Muscle layer of duodenum (tissue), 2 donors: Measurements from ENCODE around the gene ADAMTS18.

Experiments
- H3K27ac ChIP-seq: one replicate; pipeline ENCODE4 v1.7.0; 2013; ENCODE audit warnings: mild to moderate bottlenecking, low read length
- H3K27me3 ChIP-seq: one replicate; pipeline ENCODE4 v1.7.0; 2013; ENCODE audit warnings: low read depth, mild to moderate bottlenecking, control low read depth, low read length
- H3K36me3 ChIP-seq, 2 donors: one replicate each; pipeline ENCODE4 v1.7.0; 2013; ENCODE audit warnings: low read length in 2 of 2, control low read depth in 1 of 2, mild to moderate bottlenecking in 1 of 2; ENCODE audit not compliant: insufficient read depth in 2 of 2, control insufficient read depth in 1 of 2
- H3K4me1 ChIP-seq, 2 donors: one replicate each; pipeline ENCODE4 v1.7.0; 2013; ENCODE audit warnings: low read length in 2 of 2, mild to moderate bottlenecking in 2 of 2, control low read depth in 1 of 2, moderate library complexity in 1 of 2; ENCODE audit not compliant: insufficient read depth in 2 of 2, control insufficient read depth in 1 of 2
- H3K4me3 ChIP-seq, 2 donors: one replicate each; pipeline ENCODE4 v1.7.0; 2013; ENCODE audit warnings: low read length in 2 of 2, low read depth in 1 of 2, mild to moderate bottlenecking in 1 of 2
- H3K9me3 ChIP-seq, 2 donors: one replicate each; pipeline ENCODE4 v1.7.0; 2013; ENCODE audit warnings: low read length in 2 of 2, control low read depth in 1 of 2, mild to moderate bottlenecking in 1 of 2; ENCODE audit not compliant: control insufficient read depth in 1 of 2
- donor health status: healthy.

The ADAMTS18 gene

DNA sequence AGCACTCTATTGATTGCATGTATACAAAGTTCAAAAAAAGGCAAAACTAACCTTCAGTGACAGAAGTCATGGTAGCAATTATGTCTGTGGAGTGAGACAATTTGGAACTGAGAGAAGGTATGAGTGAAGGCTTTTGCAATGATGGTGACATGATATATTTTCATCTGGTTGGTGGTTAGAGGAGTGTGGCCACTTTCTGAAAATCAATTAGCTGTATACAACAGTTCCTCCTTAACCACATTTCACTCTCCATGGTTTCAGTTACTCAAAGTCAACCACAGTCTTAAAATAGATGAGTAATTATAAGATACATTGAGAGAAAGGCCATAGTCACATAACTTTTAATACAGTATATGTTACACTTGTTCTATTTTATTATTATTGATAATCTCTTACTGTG lies 26.2 kb downstream of the ADAMTS18 start:
- H3K27me3 ChIP-seq, result no peaks in the 10 kb centered on the region
- no peaks in the 10 kb centered on the region for H3K9me3 ChIP-seq
- no peaks in the 10 kb centered on the region for H3K36me3 ChIP-seq
- no peak overlapping the region for H3K4me3 ChIP-seq
- no peaks in the 10 kb centered on the region for H3K4me1 ChIP-seq
- no peak overlapping the region for H3K27ac ChIP-seq

- H3K27me3 ChIP-seq, result no peaks in the 10 kb centered on the region
- no peaks in the 10 kb centered on the region for H3K9me3 ChIP-seq
- H3K4me1 ChIP-seq, result no peaks in the 10 kb centered on the region
- no peak overlapping the region for H3K4me3 ChIP-seq
- no peaks in the 10 kb centered on the region for H3K36me3 ChIP-seq
- no peak overlapping the region for H3K27ac ChIP-seq
Measured at GRCh38 chr16:77406680-77407079, 28.2 kb downstream of the ADAMTS18 start.

GRCh38 chr16:77404775-77405174 lies 30.1 kb downstream of the ADAMTS18 start:
- Histone ChIP-seq H3K4me3 (no peak overlapping the region), H3K36me3 (no peaks in the 10 kb centered on the region), H3K4me1 (no peaks in the 10 kb centered on the region), H3K27me3 (no peaks in the 10 kb centered on the region), H3K27ac (no peak overlapping the region), H3K9me3 (no peaks in the 10 kb centered on the region)

DNA sequence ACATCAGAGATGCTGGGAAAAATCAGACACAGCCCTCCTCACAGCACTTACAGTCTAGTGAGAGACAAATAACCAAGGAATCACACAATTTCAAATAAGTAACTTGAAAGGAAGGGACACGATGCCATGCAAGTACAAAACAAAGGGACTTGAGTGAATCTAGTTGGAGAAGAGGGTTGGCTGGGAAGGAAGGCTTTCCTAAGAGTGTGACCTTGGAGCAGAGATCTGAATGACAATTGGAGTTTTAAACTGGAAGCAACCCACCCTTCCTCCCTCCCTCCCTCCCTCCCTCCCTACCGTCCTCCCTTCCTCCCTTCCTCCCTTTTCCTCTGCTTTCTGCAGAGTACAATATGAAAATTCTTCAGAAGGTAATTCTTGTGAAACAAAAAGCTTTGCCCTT lies 31.1 kb downstream of the ADAMTS18 start:
- no peaks in the 10 kb centered on the region for H3K9me3 ChIP-seq
- no peaks in the 10 kb centered on the region for H3K27me3 ChIP-seq
- H3K36me3 ChIP-seq, result no peaks in the 10 kb centered on the region
- H3K4me1 ChIP-seq, result no peaks in the 10 kb centered on the region
- H3K27ac ChIP-seq, result no peak overlapping the region
- no peak overlapping the region for H3K4me3 ChIP-seq

GRCh38 chr16:77402672-77403071 lies 32.2 kb downstream of the ADAMTS18 start:
- Histone ChIP-seq H3K4me1 (no peaks in the 10 kb centered on the region), H3K36me3 (no peaks in the 10 kb centered on the region), H3K4me3 (no peak overlapping the region), H3K27ac (no peak overlapping the region), H3K27me3 (no peaks in the 10 kb centered on the region), H3K9me3 (no peaks in the 10 kb centered on the region)

DNA sequence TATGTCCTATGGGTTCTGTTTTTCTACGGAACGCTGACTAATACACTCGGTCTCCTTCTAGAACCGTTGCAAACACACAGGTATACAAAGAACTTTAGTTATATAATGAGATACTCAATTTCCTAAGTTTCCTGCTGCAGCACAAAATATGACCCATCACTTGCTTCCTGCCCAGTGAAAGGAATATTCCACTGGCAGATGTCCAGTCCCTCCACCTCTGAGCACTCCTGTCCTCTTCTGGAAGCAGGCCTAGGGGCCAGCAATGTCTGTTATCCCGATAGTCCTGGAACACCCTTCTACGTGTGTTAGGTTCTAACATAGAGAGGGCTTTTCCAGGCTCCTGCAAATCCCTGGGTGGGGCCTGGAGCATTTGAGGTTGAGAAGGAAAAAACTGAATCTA lies 32.7 kb downstream of the ADAMTS18 start:
- H3K27me3 ChIP-seq, result no peaks in the 10 kb centered on the region
- no peaks in the 10 kb centered on the region for H3K9me3 ChIP-seq
- H3K36me3 ChIP-seq, result no peaks in the 10 kb centered on the region
- no peak overlapping the region for H3K4me3 ChIP-seq
- no peaks in the 10 kb centered on the region for H3K4me1 ChIP-seq
- no peak overlapping the region for H3K27ac ChIP-seq

GRCh38 chr16:77399546-77399945 lies 35.3 kb downstream of the ADAMTS18 start:
- H3K27ac ChIP-seq, result no peak overlapping the region
- H3K4me3 ChIP-seq, result no peak overlapping the region
- no peaks in the 10 kb centered on the region for H3K27me3 ChIP-seq
- no peaks in the 10 kb centered on the region for H3K4me1 ChIP-seq
- H3K9me3 ChIP-seq, result no peaks in the 10 kb centered on the region
- no peaks in the 10 kb centered on the region for H3K36me3 ChIP-seq

- Histone ChIP-seq H3K4me1 (no peaks in the 10 kb centered on the region), H3K4me3 (no peak overlapping the region), H3K27ac (no peak overlapping the region), H3K27me3 (no peaks in the 10 kb centered on the region), H3K9me3 (no peaks in the 10 kb centered on the region), H3K36me3 (no peaks in the 10 kb centered on the region)
Measured at GRCh38 chr16:77399066-77399465, 35.8 kb downstream of the ADAMTS18 start.

- H3K27ac ChIP-seq, result no peak overlapping the region
- H3K36me3 ChIP-seq, result no peaks in the 10 kb centered on the region
- no peak overlapping the region for H3K4me3 ChIP-seq
- no peaks in the 10 kb centered on the region for H3K4me1 ChIP-seq
- no peaks in the 10 kb centered on the region for H3K9me3 ChIP-seq
- no peaks in the 10 kb centered on the region for H3K27me3 ChIP-seq
Measured at GRCh38 chr16:77398495-77398894, 36.3 kb downstream of the ADAMTS18 start.

DNA sequence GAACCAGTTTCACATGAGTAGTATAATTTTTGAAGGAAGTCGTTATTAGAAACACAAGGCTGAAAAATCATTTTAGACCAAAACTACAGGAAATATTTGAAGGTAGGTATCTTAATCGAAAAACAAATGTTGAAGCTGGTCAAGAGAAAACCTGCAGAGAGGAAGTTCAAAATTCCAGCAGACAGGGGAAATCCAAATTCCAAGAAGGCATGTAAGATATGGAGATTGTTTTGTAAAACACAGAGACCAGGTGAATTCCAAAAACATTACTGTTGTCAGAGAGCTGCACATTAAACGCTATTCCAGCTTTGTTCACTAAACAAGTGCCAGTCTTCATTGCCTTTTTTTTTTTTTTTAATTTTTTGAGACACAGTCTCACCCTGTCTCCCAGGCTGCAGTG lies 38.4 kb downstream of the ADAMTS18 start:
- no peaks in the 10 kb centered on the region for H3K9me3 ChIP-seq
- H3K27me3 ChIP-seq, result no peaks in the 10 kb centered on the region
- H3K27ac ChIP-seq, result no peak overlapping the region
- H3K4me1 ChIP-seq, result no peaks in the 10 kb centered on the region
- no peaks in the 10 kb centered on the region for H3K36me3 ChIP-seq
- no peak overlapping the region for H3K4me3 ChIP-seq

DNA sequence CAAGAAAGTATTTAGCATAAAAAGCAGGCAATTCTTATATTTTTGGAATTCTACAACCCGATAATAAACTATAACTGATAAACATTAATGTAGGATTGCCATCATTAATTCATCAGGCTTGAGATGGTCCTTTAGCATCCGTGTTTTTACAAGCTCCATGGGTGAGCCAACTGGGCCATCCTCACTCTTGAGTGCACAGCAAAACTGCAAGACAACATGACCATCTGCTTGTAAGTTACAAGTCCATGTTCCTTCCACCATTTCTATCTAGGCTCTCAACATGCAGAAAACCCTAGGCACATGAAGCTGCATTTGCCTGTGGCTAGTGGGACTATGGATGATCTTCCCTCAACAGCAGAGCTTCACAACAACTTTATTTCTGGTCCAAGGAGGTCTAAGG lies 40.1 kb downstream of the ADAMTS18 start:
- Histone ChIP-seq H3K9me3 (no peaks in the 10 kb centered on the region), H3K4me1 (no peaks in the 10 kb centered on the region), H3K4me3 (no peak overlapping the region), H3K27me3 (no peaks in the 10 kb centered on the region), H3K27ac (no peak overlapping the region), H3K36me3 (no peaks in the 10 kb centered on the region)

DNA sequence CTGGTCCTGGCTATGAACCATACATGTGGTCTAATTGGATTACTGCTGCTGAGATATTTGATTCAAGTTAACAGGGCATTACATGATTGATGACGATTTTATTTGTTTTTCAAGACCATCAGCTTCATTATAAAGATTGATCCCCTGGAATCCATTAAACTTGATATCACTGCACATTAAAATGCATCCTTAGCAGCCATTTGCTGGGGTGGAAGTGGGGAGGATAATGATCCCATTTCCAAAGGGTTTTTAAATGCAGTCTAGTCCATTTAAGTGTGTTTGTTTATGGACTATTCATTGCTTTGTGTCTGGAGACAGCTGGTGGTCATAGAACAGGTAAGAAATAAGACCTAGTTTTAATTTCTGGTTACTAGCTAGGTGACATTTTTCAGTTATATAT lies 40.9 kb downstream of the ADAMTS18 start:
- no peaks in the 10 kb centered on the region for H3K27me3 ChIP-seq
- no peak overlapping the region for H3K27ac ChIP-seq
- H3K9me3 ChIP-seq, result no peaks in the 10 kb centered on the region
- H3K4me1 ChIP-seq, result no peaks in the 10 kb centered on the region
- H3K36me3 ChIP-seq, result no peaks in the 10 kb centered on the region
- H3K4me3 ChIP-seq, result no peak overlapping the region
